ENCODE results near the gene OSBPL2. TPM values are rescaled to one million over a fixed set of nuclear protein-coding genes. Genes with fewer than 3 reads are reported as not detected.

OSBPL2 gene
- total RNA-seq, 1 donor from 2014 or later, result 51.3 TPM

GRCh38 chr20:62332989-62333819, 94.9 kb downstream of the OSBPL2 start:
- no peaks in the 10 kb centered on the region for H3K9me3 ChIP-seq
- peaks cover 0 to 72% of the 10 kb centered on the region in 2 donors for H3K36me3 ChIP-seq
- no peaks in the 10 kb centered on the region for H3K27me3 ChIP-seq
- intact Hi-C loops (cut with DNase I), result loop anchor here (1.0 kb wide), 1 partner anchor 24 kb away; no protein-coding TSS in a partner anchor
- no peaks in the 10 kb centered on the region for H3K4me1 ChIP-seq
- H3K4me3 ChIP-seq, result no peak overlapping the region
- H3K27ac ChIP-seq, result no peak overlapping the region
- DNase-seq (ENCODE audit: extremely low spot score in 2 of 2), result no peak
- TF ChIP-seq CTCF (IDR thresholded peaks at IDR 0.05) (no peak), POLR2AphosphoS5 (IDR thresholded peaks at IDR 0.05; ENCODE audit: insufficient read depth in 1 of 2, low read depth in 1 of 2) (no peak), POLR2A (IDR thresholded peaks at IDR 0.05) (no peak)

- Histone ChIP-seq H3K36me3 (peaks cover 0 to 64% of the 10 kb centered on the region in 2 donors), H3K27ac (no peak overlapping the region), H3K4me1 (no peaks in the 10 kb centered on the region), H3K9me3 (no peaks in the 10 kb centered on the region), H3K4me3 (no peak overlapping the region), H3K27me3 (no peaks in the 10 kb centered on the region)
- no peak for DNase-seq (ENCODE audit: extremely low spot score in 2 of 2)
- intact Hi-C loops (cut with DNase I), result no loop called here
- no peak for TF ChIP-seq POLR2A (IDR thresholded peaks at IDR 0.05)
- no peak for TF ChIP-seq CTCF (IDR thresholded peaks at IDR 0.05)
- TF ChIP-seq POLR2AphosphoS5 (IDR thresholded peaks at IDR 0.05; ENCODE audit: insufficient read depth in 1 of 2, low read depth in 1 of 2), result no peak
Measured at GRCh38 chr20:62333820-62334595, 95.7 kb downstream of the OSBPL2 start.

GRCh38 chr20:62334881-62335280, 96.6 kb downstream of the OSBPL2 start:
- H3K4me1 ChIP-seq, result no peaks in the 10 kb centered on the region
- H3K27me3 ChIP-seq, result no peaks in the 10 kb centered on the region
- H3K4me3 ChIP-seq, result no peak overlapping the region
- intact Hi-C loops (cut with DNase I), result no loop called here
- no peak for DNase-seq (ENCODE audit: extremely low spot score in 2 of 2)
- TF ChIP-seq POLR2A (IDR thresholded peaks at IDR 0.05), result no peak
- no peak for TF ChIP-seq POLR2AphosphoS5 (IDR thresholded peaks at IDR 0.05; ENCODE audit: insufficient read depth in 1 of 2, low read depth in 1 of 2)
- H3K27ac ChIP-seq, result no peak overlapping the region
- no peaks in the 10 kb centered on the region for H3K9me3 ChIP-seq
- peaks cover 0 to 56% of the 10 kb centered on the region in 2 donors for H3K36me3 ChIP-seq

GRCh38 chr20:62335532-62335931, 97.2 kb downstream of the OSBPL2 start:
- intact Hi-C loops (cut with DNase I), result no loop called here
- H3K36me3 ChIP-seq, result peaks cover 0 to 51% of the 10 kb centered on the region in 2 donors
- no peak overlapping the region for H3K27ac ChIP-seq

More at GRCh38 chr20:62335532-62335931, 97.2 kb downstream of the OSBPL2 start:
- no peak for DNase-seq (ENCODE audit: extremely low spot score in 2 of 2)
- no peak for TF ChIP-seq POLR2AphosphoS5 (IDR thresholded peaks at IDR 0.05; ENCODE audit: insufficient read depth in 1 of 2, low read depth in 1 of 2)
- no peak for TF ChIP-seq CTCF (IDR thresholded peaks at IDR 0.05)
- no peak for TF ChIP-seq POLR2A (IDR thresholded peaks at IDR 0.05)
- Histone ChIP-seq H3K27me3 (no peaks in the 10 kb centered on the region), H3K4me3 (no peak overlapping the region), H3K4me1 (no peaks in the 10 kb centered on the region), H3K9me3 (no peaks in the 10 kb centered on the region)

Measured in vagina (tissue), 2 donors.